Upper lobe of left lung (tissue), 4 donors: ENCODE measurements around the gene FPGS.

Experiments used
- EP300 ChIP-seq, 4 donors: sonication (generic); formaldehyde crosslinking; IDR thresholded peaks; one replicate each; pipeline ENCODE4 v1.5.1; 2017; ENCODE audit warnings: antibody characterized with exemption in 4 of 4, control low read depth in 2 of 4
- POLR2A ChIP-seq, 4 donors: fragments of 450-650 bp; IDR thresholded peaks; one replicate each; pipeline ENCODE4 v1.5.1; 2016 to 2017; ENCODE audit warnings: antibody characterized with exemption in 4 of 4, mild to moderate bottlenecking in 2 of 4
- TF ChIP-seq, protein P1 (sequence below), 6 experiments: fragments of 450-650 bp in 4 of 6; fragments of 200-600 bp in 2 of 6; sonication (generic) in 2 of 6; IDR thresholded peaks; one replicate each; pipeline ENCODE4 v1.5.1; 2016 to 2019; ENCODE audit warnings: antibody characterized with exemption in 6 of 6

DNA sequence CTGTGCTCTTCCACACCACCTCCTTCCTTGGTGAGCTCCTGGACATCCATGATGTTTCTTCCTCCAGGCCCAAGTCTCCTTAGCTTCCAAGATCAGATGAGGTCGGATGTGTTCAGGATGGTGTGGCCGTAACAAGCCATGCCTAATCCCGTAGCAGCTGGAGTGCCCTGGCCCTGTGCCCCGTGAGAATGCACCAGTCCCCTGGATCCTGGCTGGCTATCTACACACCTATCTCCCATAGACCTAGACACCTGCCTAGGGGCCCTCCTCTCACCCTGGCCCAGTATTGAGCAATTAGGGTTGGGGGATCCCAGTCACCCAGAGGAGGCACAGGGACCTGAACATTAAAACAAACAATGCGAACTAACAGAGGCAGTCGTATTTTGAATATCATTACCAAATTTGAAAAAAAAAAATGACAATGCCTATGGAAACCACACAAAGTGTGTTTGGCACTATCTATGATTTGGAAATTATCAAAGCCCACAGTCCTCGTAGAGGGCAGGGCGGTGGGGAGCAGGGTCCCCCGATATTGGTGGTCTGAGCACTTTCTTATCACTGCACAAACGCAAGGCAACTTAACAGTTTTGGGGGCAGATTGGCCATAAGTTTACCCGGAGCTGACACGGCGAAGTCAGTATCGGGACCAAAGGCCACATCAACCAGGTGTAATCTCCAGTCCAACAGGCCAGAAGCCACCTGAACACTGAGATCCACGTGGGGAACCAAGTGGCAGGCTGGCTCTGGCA lies 38.6 kb downstream of the FPGS start:
- TF ChIP-seq, protein P1, sequence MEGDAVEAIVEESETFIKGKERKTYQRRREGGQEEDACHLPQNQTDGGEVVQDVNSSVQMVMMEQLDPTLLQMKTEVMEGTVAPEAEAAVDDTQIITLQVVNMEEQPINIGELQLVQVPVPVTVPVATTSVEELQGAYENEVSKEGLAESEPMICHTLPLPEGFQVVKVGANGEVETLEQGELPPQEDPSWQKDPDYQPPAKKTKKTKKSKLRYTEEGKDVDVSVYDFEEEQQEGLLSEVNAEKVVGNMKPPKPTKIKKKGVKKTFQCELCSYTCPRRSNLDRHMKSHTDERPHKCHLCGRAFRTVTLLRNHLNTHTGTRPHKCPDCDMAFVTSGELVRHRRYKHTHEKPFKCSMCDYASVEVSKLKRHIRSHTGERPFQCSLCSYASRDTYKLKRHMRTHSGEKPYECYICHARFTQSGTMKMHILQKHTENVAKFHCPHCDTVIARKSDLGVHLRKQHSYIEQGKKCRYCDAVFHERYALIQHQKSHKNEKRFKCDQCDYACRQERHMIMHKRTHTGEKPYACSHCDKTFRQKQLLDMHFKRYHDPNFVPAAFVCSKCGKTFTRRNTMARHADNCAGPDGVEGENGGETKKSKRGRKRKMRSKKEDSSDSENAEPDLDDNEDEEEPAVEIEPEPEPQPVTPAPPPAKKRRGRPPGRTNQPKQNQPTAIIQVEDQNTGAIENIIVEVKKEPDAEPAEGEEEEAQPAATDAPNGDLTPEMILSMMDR (IDR thresholded peaks at IDR 0.05), result no peak
- no peak for TF ChIP-seq POLR2A (IDR thresholded peaks at IDR 0.05)
- TF ChIP-seq EP300 (IDR thresholded peaks at IDR 0.05), result no peak
